GM19467 (cell line): ENCODE data around the gene ZDHHC24.
"Not testable (repeated sequence)": the region's sequence is repeated elsewhere in the genome, so short reads cannot be mapped to it uniquely, and the experiment has no call there.

ENCODE experiments used
- ATAC-seq: cut with Tn5 transposase; IDR thresholded peaks from one replicate; pipeline ENCODE4 v1.9.1; 2021; ENCODE audit warnings: mild to moderate bottlenecking, moderate library complexity; ENCODE audit not compliant: unreplicated experiment

Gene ZDHHC24

GRCh38 chr11:66545701-66546367 is at the start of gene ZDHHC24:
Gene ZDHHC24 (minus strand): TSS chr11:66546048. CDS start chr11:66546003, 45 bp downstream.
- peak; percentile 78 for ATAC-seq

GRCh38 chr11:66595245-66595904 is 49.5 kb upstream of the ZDHHC24 start:
- no peak for ATAC-seq

- no peak for ATAC-seq
Observed at GRCh38 chr11:66593650-66594049, 47.8 kb upstream of the ZDHHC24 start.

- peak; percentile 23 for ATAC-seq
Observed at GRCh38 chr11:66593303-66593635, 47.4 kb upstream of the ZDHHC24 start.

GRCh38 chr11:66592457-66593302 is 46.8 kb upstream of the ZDHHC24 start, which contains the start of the genes CCDC87 and CCS:
Gene CCDC87 (minus strand): TSS chr11:66593063. CDS start chr11:66593015, 48 bp downstream.
Gene CCS (plus strand): TSS chr11:66593185. CDS start chr11:66593262, 77 bp downstream.
- ATAC-seq, result peak; percentile 85

GRCh38 chr11:66591175-66591574 is 45.3 kb upstream of the ZDHHC24 start:
- ATAC-seq, result no peak

- no peak for ATAC-seq
Observed at GRCh38 chr11:66589996-66590675, 44.3 kb upstream of the ZDHHC24 start.

GRCh38 chr11:66589315-66589714 is 43.5 kb upstream of the ZDHHC24 start:
- ATAC-seq, result not testable (repeated sequence)

- ATAC-seq, result no peak
Observed at GRCh38 chr11:66586136-66586535, 40.3 kb upstream of the ZDHHC24 start.

GRCh38 chr11:66585447-66585846 is 39.6 kb upstream of the ZDHHC24 start:
- not testable (repeated sequence) for ATAC-seq

GRCh38 chr11:66582565-66583147 is 36.8 kb upstream of the ZDHHC24 start:
- ATAC-seq, result not testable (repeated sequence)

- ATAC-seq, result no peak
Observed at GRCh38 chr11:66581261-66581660, 35.4 kb upstream of the ZDHHC24 start.

GRCh38 chr11:66580803-66581202 is 35.0 kb upstream of the ZDHHC24 start:
- ATAC-seq, result no peak

- no peak for ATAC-seq
Observed at GRCh38 chr11:66579017-66579606, 33.3 kb upstream of the ZDHHC24 start.

- no peak for ATAC-seq
Observed at GRCh38 chr11:66570850-66571180, 25.0 kb upstream of the ZDHHC24 start.

GRCh38 chr11:66570079-66570849 is 24.4 kb upstream of the ZDHHC24 start:
- no peak for ATAC-seq

GRCh38 chr11:66569076-66569475 is 23.2 kb upstream of the ZDHHC24 start:
- ATAC-seq, result no peak

- ATAC-seq, result no peak
Observed at GRCh38 chr11:66568124-66568916, 22.5 kb upstream of the ZDHHC24 start, which contains the start of gene CTSF. Gene CTSF (minus strand): TSS chr11:66568606. CDS start chr11:66568486, 120 bp downstream.

- no peak for ATAC-seq
Observed at GRCh38 chr11:66567787-66568123, 21.9 kb upstream of the ZDHHC24 start.
